HCT116 (cell line): ENCODE data around the gene DMD. TPM values are rescaled to one million over a fixed set of nuclear protein-coding genes. Genes with fewer than 3 reads are reported as not detected.

Experiments used
- ATAC-seq: fragments of 200-7000 bp; cut with Tn5 transposase; 2 replicates; pipeline ENCODE4 v1.9.1; 2020; ENCODE audit warnings: mild to moderate bottlenecking, moderate library complexity
- BruUV-seq: library from RNA; stranded (reverse); fragments of 400-500 nt; replicated peaks from 2 replicates; lab custom pipeline; 2021; lab: Mats Ljungman, UMichigan
- CTCF ChIA-PET: fragments of 300-600 bp; sonication (Branson Sonifier 250); formaldehyde crosslinking; loops from one replicate; lab custom pipeline; 2021; ENCODE audit warnings: antibody characterized with exemption; lab: Charles Lee
- POLR2A ChIA-PET: fragments of 300-600, 350-600 bp; sonication (Branson Sonifier 250); formaldehyde crosslinking; loops from one replicate; lab custom pipeline; 2021; ENCODE audit warnings: antibody characterized with exemption; lab: Charles Lee
- RAD21 ChIA-PET, 2 experiments: fragments of 300-600 bp; sonication (Branson Sonifier 250); formaldehyde crosslinking; loops; one replicate each; lab custom pipeline; 2023; ENCODE audit warnings: low total read pairs in 2 of 2; ENCODE audit not compliant: uncharacterized antibody in 2 of 2, unreplicated experiment in 2 of 2, low non-redundant PET in 1 of 2; lab: Charles Lee
- DNase-seq: peaks from one replicate; pipeline ENCODE4 v3.0.0-alpha.2; 2010; ENCODE audit warnings: low read depth, low spot score
- H2AFZ ChIP-seq: fragments of 200-600 bp; shearing (Covaris generic), sonication (generic); 2 replicates; pipeline ENCODE4 v1.6.1; 2017; ENCODE audit warnings: low read depth, mixed run types, mixed read lengths, antibody characterized with exemption, low read length; ENCODE audit not compliant: poor library complexity, severe bottlenecking
- H3K27ac ChIP-seq: 2 replicates; pipeline ENCODE4 v1.5.1; 2012; ENCODE audit warnings: low read depth, low read length
- H3K27me3 ChIP-seq: fragments of 200-600 bp; sonication (generic); 2 replicates; pipeline ENCODE4 v1.6.1; 2016; ENCODE audit warnings: mixed run types, low read length, mixed read lengths; ENCODE audit not compliant: insufficient read depth
- H3K36me3 ChIP-seq, 2 experiments: fragments of 200-500 bp in 1 of 2; fragments of 200-600 bp in 1 of 2; sonication (Bioruptor generic) in 1 of 2; sonication (generic) in 1 of 2; 2 replicates each; pipeline versions ENCODE4 v1.5.1 to v1.6.1; 2014 to 2016; ENCODE audit warnings: low read length in 2 of 2, inconsistent platforms in 1 of 2, mixed read lengths in 1 of 2, mixed run types in 1 of 2; ENCODE audit not compliant: insufficient read depth in 2 of 2, control insufficient read depth in 1 of 2
- H3K4me1 ChIP-seq, 2 experiments: fragments of 200-600 bp in 1 of 2; sonication (generic) in 1 of 2; 2 replicates each; pipeline versions ENCODE4 v1.5.1 to v1.6.1; 2012 to 2017; ENCODE audit warnings: low read length in 2 of 2, inconsistent platforms in 1 of 2, mild to moderate bottlenecking in 1 of 2, mixed read lengths in 1 of 2, mixed run types in 1 of 2, moderate library complexity in 1 of 2; ENCODE audit not compliant: insufficient read depth in 2 of 2, control insufficient read depth in 1 of 2
- H3K4me2 ChIP-seq: fragments of 200-600 bp; sonication (generic); 2 replicates; pipeline ENCODE4 v1.6.1; 2017; ENCODE audit warnings: mixed run types, low read length, mixed read lengths
- H3K4me3 ChIP-seq, 2 experiments: fragments of 200-600 bp in 1 of 2; sonication (generic) in 1 of 2; replicated peaks in 1 of 2; 2 replicates each; pipeline ENCODE4 v1.5.1; 2011 to 2016; ENCODE audit warnings: low read length in 2 of 2, control low read depth in 1 of 2, low read depth in 1 of 2, mild to moderate bottlenecking in 1 of 2, mixed read lengths in 1 of 2, mixed run types in 1 of 2
- H3K79me2 ChIP-seq: fragments of 200-600 bp; sonication (generic); 2 replicates; pipeline ENCODE4 v1.6.1; 2017; ENCODE audit warnings: mild to moderate bottlenecking, mixed run types, low read length, moderate library complexity, mixed read lengths; ENCODE audit not compliant: insufficient read depth
- H3K9ac ChIP-seq: fragments of 200-600 bp; sonication (generic); 2 replicates; pipeline ENCODE4 v1.6.1; 2016; ENCODE audit warnings: low read length, mixed read lengths
- H3K9me2 ChIP-seq: fragments of 200-600 bp; sonication (generic), shearing (Covaris generic); 2 replicates; pipeline ENCODE4 v1.6.1; 2017; ENCODE audit warnings: mixed run types, mild to moderate bottlenecking, moderate library complexity; ENCODE audit not compliant: insufficient read depth
- H3K9me3 ChIP-seq, 2 experiments: fragments of 200-500 bp in 1 of 2; fragments of 200-600 bp in 1 of 2; sonication (Bioruptor generic) in 1 of 2; sonication (generic) in 1 of 2; 2 replicates each; pipeline ENCODE4 v1.6.1; 2014 to 2017; ENCODE audit warnings: low read length in 2 of 2, mixed read lengths in 2 of 2, inconsistent platforms in 1 of 2, low read depth in 1 of 2, mild to moderate bottlenecking in 1 of 2, mixed run types in 1 of 2, moderate library complexity in 1 of 2; ENCODE audit not compliant: control insufficient read depth in 1 of 2, insufficient read depth in 1 of 2
- H4K20me1 ChIP-seq: fragments of 200-600 bp; sonication (generic), shearing (Covaris generic); 2 replicates; pipeline ENCODE4 v1.6.1; 2017; ENCODE audit warnings: mixed run types, mild to moderate bottlenecking, moderate library complexity; ENCODE audit not compliant: insufficient read depth
- ATF3 ChIP-seq: IDR thresholded peaks from 2 replicates; pipeline ENCODE4 v1.6.1; 2012
- CBX3 ChIP-seq: IDR thresholded peaks from 2 replicates; pipeline ENCODE4 v1.6.1; 2012; ENCODE audit warnings: low read depth
- CEBPB ChIP-seq: IDR thresholded peaks from 2 replicates; pipeline ENCODE4 v1.6.1; 2012; ENCODE audit warnings: low read depth
- CTCF ChIP-seq, 3 experiments: fragments of 200-600 bp in 1 of 3; sonication (generic) in 1 of 3; IDR thresholded peaks in 2 of 3; conservative IDR thresholded peaks in 1 of 3; 2 replicates each; pipeline ENCODE4 v1.5.1; 2012 to 2017; ENCODE audit warnings: low read depth in 2 of 3, low read length in 2 of 3, antibody characterized with exemption in 1 of 3, borderline replicate concordance in 1 of 3, control low read depth in 1 of 3, mild to moderate bottlenecking in 1 of 3, mixed read lengths in 1 of 3, mixed run types in 1 of 3, moderate library complexity in 1 of 3; ENCODE audit not compliant: insufficient read depth in 1 of 3
- EGR1 ChIP-seq: IDR thresholded peaks from 2 replicates; pipeline ENCODE4 v1.6.1; 2012; ENCODE audit warnings: low read depth
- EZH2 ChIP-seq: fragments of 200-600 bp; sonication (generic); IDR thresholded peaks from 2 replicates; pipeline ENCODE4 v1.6.1; 2017; ENCODE audit warnings: antibody characterized with exemption, mixed run types
- EZH2phosphoT487 ChIP-seq: fragments of 200-600 bp; IDR thresholded peaks from 2 replicates; pipeline ENCODE4 v1.6.1; 2018; ENCODE audit warnings: antibody characterized with exemption, borderline replicate concordance
- FOSL1 ChIP-seq: IDR thresholded peaks from 2 replicates; pipeline ENCODE4 v1.6.1; 2012; ENCODE audit warnings: low read depth
- JUND ChIP-seq: IDR thresholded peaks from 2 replicates; pipeline ENCODE4 v1.6.1; 2012
- POLR2A ChIP-seq: IDR thresholded peaks from 2 replicates; pipeline ENCODE4 v1.7.0; 2011; ENCODE audit warnings: borderline replicate concordance; ENCODE audit not compliant: insufficient read depth, insufficient read length; ENCODE audit errors: extremely low read depth
- REST ChIP-seq: IDR thresholded peaks from 2 replicates; pipeline ENCODE4 v1.6.1; 2012; ENCODE audit warnings: low read depth
- SP1 ChIP-seq: IDR thresholded peaks from 2 replicates; pipeline ENCODE4 v1.6.1; 2012; ENCODE audit warnings: low read depth
- TCF7L2 ChIP-seq: IDR thresholded peaks from 2 replicates; pipeline ENCODE4 v1.7.0; 2011; ENCODE audit warnings: borderline replicate concordance, inconsistent platforms; ENCODE audit not compliant: insufficient read depth, insufficient read length; ENCODE audit errors: extremely low read depth
- ZBTB33 ChIP-seq: IDR thresholded peaks from 2 replicates; pipeline ENCODE4 v1.6.1; 2011; ENCODE audit warnings: mild to moderate bottlenecking, low read length, moderate library complexity; ENCODE audit not compliant: insufficient replicate concordance; ENCODE audit errors: extremely low read depth
- intact Hi-C: fragments of 100-400 bp; cut with micrococcal nuclease; formaldehyde crosslinking; loops from 2 replicates; pipeline ENCODE4 v1.10.0; 2022
- total RNA-seq: library from RNA; stranded (reverse); gene quantifications from one replicate; pipeline ENCODE4 v1.2.1, GENCODE V29; 2021; ENCODE audit not compliant: unreplicated experiment

DMD gene
- total RNA-seq, 1 experiment from 2014 or later, result 0.05 TPM

GRCh38 chrX:33156152-33156726 is 55.1 kb downstream of the DMD start:
- DNase-seq (no peak), ATAC-seq (no peak)
- no peak overlapping the region for H3K9ac ChIP-seq
- ChIA-PET CTCF (no interaction called here), RAD21 (no interaction called here), POLR2A (no interaction called here)
- H3K36me3 ChIP-seq, result no peaks in the 10 kb centered on the region
- H3K9me3 ChIP-seq, result no peaks in the 10 kb centered on the region
- BruUV-seq, result no TSS peak
- H3K4me1 ChIP-seq, result no peaks in the 10 kb centered on the region
- no peak overlapping the region for H2AFZ ChIP-seq
- no peak overlapping the region for H3K4me2 ChIP-seq
- H4K20me1 ChIP-seq, result no peaks in the 10 kb centered on the region
- intact Hi-C loops, result no loop called here
- no peaks in the 10 kb centered on the region for H3K9me2 ChIP-seq
- no peak for TF ChIP-seq CEBPB
- TF ChIP-seq CTCF (IDR thresholded peaks at IDR 0.05 in 2 of 3, conservative IDR thresholded peaks at IDR 0.05 in 1 of 3; ENCODE audit: borderline replicate concordance in 1 of 3, insufficient read depth in 1 of 3, low read depth in 2 of 3, low read length in 2 of 3), result no peak
- no peak for TF ChIP-seq POLR2A
- TF ChIP-seq ATF3, result no peak
- TF ChIP-seq ZBTB33, result no peak
- TF ChIP-seq TCF7L2, result no peak
- TF ChIP-seq SP1, result no peak
- TF ChIP-seq EGR1, result no peak
- no peak for TF ChIP-seq REST
- TF ChIP-seq EZH2, result no peak
- TF ChIP-seq JUND, result no peak
- no peak for TF ChIP-seq CBX3
- no peak for TF ChIP-seq FOSL1
- no peak for TF ChIP-seq EZH2phosphoT487
- H3K4me3 ChIP-seq, result no peak overlapping the region
- no peaks in the 10 kb centered on the region for H3K79me2 ChIP-seq
- no peaks in the 10 kb centered on the region for H3K27me3 ChIP-seq
- H3K27ac ChIP-seq, result no peak overlapping the region
